SK-N-SH treated with all-trans-retinoic acid at 6 μM for 48 hours (cell line): Measurements from ENCODE around the gene SAMSN1.

Experiments
- ATAC-seq: fragments of 200-7000 bp; cut with Tn5 transposase; 3 replicates; pipeline ENCODE4 v1.9.1; 2020; ENCODE audit warnings: mild to moderate bottlenecking, moderate library complexity
- ARNTL ChIP-seq: fragments of 450-650 bp; formaldehyde crosslinking; IDR thresholded peaks from 2 replicates; pipeline ENCODE4 v1.5.0; 2020; ENCODE audit warnings: low read depth, mild to moderate bottlenecking, moderate library complexity, borderline replicate concordance
- BACH2 ChIP-seq: fragments of 250-450 bp; sonication (Bioruptor Pico); IDR thresholded peaks from 2 replicates; pipeline ENCODE4 v1.9.0; 2021; ENCODE audit warnings: mild to moderate bottlenecking, borderline replicate concordance
- CSDC2 ChIP-seq: fragments of 250-450 bp; sonication (Bioruptor Pico); IDR thresholded peaks from 2 replicates; pipeline ENCODE4 v1.5.0; 2020; ENCODE audit warnings: mild to moderate bottlenecking, moderate library complexity
- ESRRG ChIP-seq: fragments of 250-450 bp; sonication (Bioruptor Pico); IDR thresholded peaks from 2 replicates; pipeline ENCODE4 v1.6.1; 2021; ENCODE audit warnings: mild to moderate bottlenecking
- GLIS3 ChIP-seq: fragments of 250-450 bp; sonication (Bioruptor Pico); IDR thresholded peaks from 2 replicates; pipeline ENCODE4 v1.5.0; 2020; ENCODE audit warnings: mild to moderate bottlenecking, moderate library complexity
- ISL1 ChIP-seq: fragments of 250-450 bp; sonication (Bioruptor Pico); IDR thresholded peaks from 2 replicates; pipeline ENCODE4 v2.1.2; 2022; ENCODE audit warnings: mild to moderate bottlenecking, moderate library complexity
- OSR1 ChIP-seq: fragments of 250-450 bp; sonication (Bioruptor Pico); IDR thresholded peaks from 2 replicates; pipeline ENCODE4 v1.8.0; 2022; ENCODE audit warnings: moderate library complexity, mild to moderate bottlenecking, inconsistent platforms
- PPARA ChIP-seq: fragments of 250-450 bp; sonication (Bioruptor Pico); IDR thresholded peaks from 2 replicates; pipeline ENCODE4 v1.5.0; 2020; ENCODE audit warnings: mild to moderate bottlenecking, borderline replicate concordance
- RARB ChIP-seq: fragments of 250-450 bp; sonication (Bioruptor Pico); IDR thresholded peaks from 2 replicates; pipeline ENCODE4 v1.8.0; 2021; ENCODE audit warnings: mild to moderate bottlenecking, moderate library complexity
- SNAI2 ChIP-seq: fragments of 250-450 bp; sonication (Bioruptor Pico); IDR thresholded peaks from 2 replicates; pipeline ENCODE4 v1.5.0; 2020; ENCODE audit warnings: mild to moderate bottlenecking, moderate library complexity
- TCF4 ChIP-seq: fragments of 250-450 bp; sonication (Bioruptor Pico); IDR thresholded peaks from 2 replicates; pipeline ENCODE4 v1.8.0; 2021; ENCODE audit warnings: mild to moderate bottlenecking, moderate library complexity, borderline replicate concordance
- TOX ChIP-seq: fragments of 250-450 bp; sonication (Bioruptor Pico); IDR thresholded peaks from 2 replicates; pipeline ENCODE4 v1.8.0; 2021; ENCODE audit warnings: mild to moderate bottlenecking, moderate library complexity, borderline replicate concordance
- ZC3H10 ChIP-seq: fragments of 250-450 bp; sonication (Bioruptor Pico); IDR thresholded peaks from 2 replicates; pipeline ENCODE4 v1.5.1; 2021; ENCODE audit warnings: mild to moderate bottlenecking, moderate library complexity
- ZFP3 ChIP-seq: fragments of 250-450 bp; sonication (Bioruptor Pico); IDR thresholded peaks from 2 replicates; pipeline ENCODE4 v1.5.0; 2020; ENCODE audit warnings: mild to moderate bottlenecking, moderate library complexity
- ZFP30 ChIP-seq: fragments of 450-650 bp; formaldehyde crosslinking; IDR thresholded peaks from 2 replicates; pipeline ENCODE4 v1.5.0; 2022; ENCODE audit warnings: mild to moderate bottlenecking, moderate library complexity
- ZNF565 ChIP-seq: fragments of 450-650 bp; formaldehyde crosslinking; conservative IDR thresholded peaks from 2 replicates; pipeline ENCODE4 v1.5.0; 2020; ENCODE audit warnings: low read depth, mild to moderate bottlenecking, moderate library complexity
- ZNF70 ChIP-seq: fragments of 450-650 bp; formaldehyde crosslinking; IDR thresholded peaks from 2 replicates; pipeline ENCODE4 v1.5.0; 2020; ENCODE audit warnings: mild to moderate bottlenecking, moderate library complexity
- ZNF8 ChIP-seq: fragments of 450-650 bp; formaldehyde crosslinking; IDR thresholded peaks from 2 replicates; pipeline ENCODE4 v1.5.0; 2020; ENCODE audit warnings: mild to moderate bottlenecking, moderate library complexity
- TF ChIP-seq, protein P1 (sequence below): fragments of 250-450 bp; sonication (Bioruptor Pico); IDR thresholded peaks from 2 replicates; pipeline ENCODE4 v1.8.0; 2020; ENCODE audit warnings: mild to moderate bottlenecking, moderate library complexity, borderline replicate concordance
- TF ChIP-seq, protein P2 (sequence below): fragments of 250-450 bp; sonication (Bioruptor Pico); IDR thresholded peaks from 2 replicates; pipeline ENCODE4 v1.5.1; 2020; ENCODE audit warnings: low read depth, mild to moderate bottlenecking, moderate library complexity
- TF ChIP-seq, protein P3 (sequence below): fragments of 250-450 bp; sonication (Bioruptor Pico); IDR thresholded peaks from 2 replicates; pipeline ENCODE4 v1.5.1; 2021; ENCODE audit warnings: mild to moderate bottlenecking, moderate library complexity
- TF ChIP-seq, protein P4 (sequence below): fragments of 250-450 bp; sonication (Bioruptor Pico); IDR thresholded peaks from 2 replicates; pipeline ENCODE4 v1.5.0; 2020; ENCODE audit warnings: mild to moderate bottlenecking, moderate library complexity
- TF ChIP-seq, protein P5 (sequence below): fragments of 250-450 bp; sonication (Bioruptor Pico); IDR thresholded peaks from 2 replicates; pipeline ENCODE4 v1.8.0; 2021; ENCODE audit warnings: low read depth, mild to moderate bottlenecking, moderate library complexity, borderline replicate concordance

Gene SAMSN1

DNA sequence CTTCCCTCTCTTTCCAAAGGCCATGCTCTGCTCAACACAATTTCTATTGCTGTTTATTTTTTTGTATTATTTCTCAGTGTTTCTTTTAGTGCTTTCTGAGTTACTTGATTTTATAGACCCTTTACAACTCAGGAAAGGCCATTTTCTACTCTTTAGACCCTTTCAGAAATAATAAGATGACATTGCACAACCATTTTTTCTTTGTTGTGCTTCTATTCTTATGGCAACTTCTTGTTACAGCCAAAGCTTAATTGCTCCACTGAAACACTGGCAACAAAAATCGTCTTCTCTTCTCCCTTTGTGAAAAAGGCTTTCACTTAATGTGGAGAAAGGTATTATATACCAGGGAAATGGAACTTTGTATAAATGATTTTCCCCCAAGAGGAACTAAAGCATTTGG is 39.0 kb upstream of the SAMSN1 start:
- TF ChIP-seq ZFP3 (CRISPR knock-in tag) (no peak), GLIS3 (CRISPR knock-in tag) (no peak), ZNF70 (CRISPR knock-in tag) (no peak), ZC3H10 (CRISPR knock-in tag) (no peak), OSR1 (no peak), SNAI2 (no peak), ZNF8 (CRISPR knock-in tag) (no peak), ARNTL (no peak), TCF4 (no peak), RARB (CRISPR knock-in tag) (no peak), PPARA (CRISPR knock-in tag) (no peak), ISL1 (CRISPR knock-in tag) (no peak), CSDC2 (no peak), ZFP30 (CRISPR knock-in tag) (no peak)
- TF ChIP-seq, protein P1, sequence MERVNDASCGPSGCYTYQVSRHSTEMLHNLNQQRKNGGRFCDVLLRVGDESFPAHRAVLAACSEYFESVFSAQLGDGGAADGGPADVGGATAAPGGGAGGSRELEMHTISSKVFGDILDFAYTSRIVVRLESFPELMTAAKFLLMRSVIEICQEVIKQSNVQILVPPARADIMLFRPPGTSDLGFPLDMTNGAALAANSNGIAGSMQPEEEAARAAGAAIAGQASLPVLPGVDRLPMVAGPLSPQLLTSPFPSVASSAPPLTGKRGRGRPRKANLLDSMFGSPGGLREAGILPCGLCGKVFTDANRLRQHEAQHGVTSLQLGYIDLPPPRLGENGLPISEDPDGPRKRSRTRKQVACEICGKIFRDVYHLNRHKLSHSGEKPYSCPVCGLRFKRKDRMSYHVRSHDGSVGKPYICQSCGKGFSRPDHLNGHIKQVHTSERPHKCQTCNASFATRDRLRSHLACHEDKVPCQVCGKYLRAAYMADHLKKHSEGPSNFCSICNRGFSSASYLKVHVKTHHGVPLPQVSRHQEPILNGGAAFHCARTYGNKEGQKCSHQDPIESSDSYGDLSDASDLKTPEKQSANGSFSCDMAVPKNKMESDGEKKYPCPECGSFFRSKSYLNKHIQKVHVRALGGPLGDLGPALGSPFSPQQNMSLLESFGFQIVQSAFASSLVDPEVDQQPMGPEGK (CRISPR knock-in tag) = no peak
- TF ChIP-seq, protein P2, sequence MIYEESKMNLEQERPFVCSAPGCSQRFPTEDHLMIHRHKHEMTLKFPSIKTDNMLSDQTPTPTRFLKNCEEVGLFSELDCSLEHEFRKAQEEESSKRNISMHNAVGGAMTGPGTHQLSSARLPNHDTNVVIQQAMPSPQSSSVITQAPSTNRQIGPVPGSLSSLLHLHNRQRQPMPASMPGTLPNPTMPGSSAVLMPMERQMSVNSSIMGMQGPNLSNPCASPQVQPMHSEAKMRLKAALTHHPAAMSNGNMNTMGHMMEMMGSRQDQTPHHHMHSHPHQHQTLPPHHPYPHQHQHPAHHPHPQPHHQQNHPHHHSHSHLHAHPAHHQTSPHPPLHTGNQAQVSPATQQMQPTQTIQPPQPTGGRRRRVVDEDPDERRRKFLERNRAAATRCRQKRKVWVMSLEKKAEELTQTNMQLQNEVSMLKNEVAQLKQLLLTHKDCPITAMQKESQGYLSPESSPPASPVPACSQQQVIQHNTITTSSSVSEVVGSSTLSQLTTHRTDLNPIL (CRISPR knock-in tag) = no peak
- TF ChIP-seq, protein P3, sequence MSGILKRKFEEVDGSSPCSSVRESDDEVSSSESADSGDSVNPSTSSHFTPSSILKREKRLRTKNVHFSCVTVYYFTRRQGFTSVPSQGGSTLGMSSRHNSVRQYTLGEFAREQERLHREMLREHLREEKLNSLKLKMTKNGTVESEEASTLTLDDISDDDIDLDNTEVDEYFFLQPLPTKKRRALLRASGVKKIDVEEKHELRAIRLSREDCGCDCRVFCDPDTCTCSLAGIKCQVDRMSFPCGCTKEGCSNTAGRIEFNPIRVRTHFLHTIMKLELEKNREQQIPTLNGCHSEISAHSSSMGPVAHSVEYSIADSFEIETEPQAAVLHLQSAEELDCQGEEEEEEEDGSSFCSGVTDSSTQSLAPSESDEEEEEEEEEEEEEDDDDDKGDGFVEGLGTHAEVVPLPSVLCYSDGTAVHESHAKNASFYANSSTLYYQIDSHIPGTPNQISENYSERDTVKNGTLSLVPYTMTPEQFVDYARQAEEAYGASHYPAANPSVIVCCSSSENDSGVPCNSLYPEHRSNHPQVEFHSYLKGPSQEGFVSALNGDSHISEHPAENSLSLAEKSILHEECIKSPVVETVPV (CRISPR knock-in tag) = no peak
- TF ChIP-seq, all 23 proteins: peak for 0
- ATAC-seq = no peak

DNA sequence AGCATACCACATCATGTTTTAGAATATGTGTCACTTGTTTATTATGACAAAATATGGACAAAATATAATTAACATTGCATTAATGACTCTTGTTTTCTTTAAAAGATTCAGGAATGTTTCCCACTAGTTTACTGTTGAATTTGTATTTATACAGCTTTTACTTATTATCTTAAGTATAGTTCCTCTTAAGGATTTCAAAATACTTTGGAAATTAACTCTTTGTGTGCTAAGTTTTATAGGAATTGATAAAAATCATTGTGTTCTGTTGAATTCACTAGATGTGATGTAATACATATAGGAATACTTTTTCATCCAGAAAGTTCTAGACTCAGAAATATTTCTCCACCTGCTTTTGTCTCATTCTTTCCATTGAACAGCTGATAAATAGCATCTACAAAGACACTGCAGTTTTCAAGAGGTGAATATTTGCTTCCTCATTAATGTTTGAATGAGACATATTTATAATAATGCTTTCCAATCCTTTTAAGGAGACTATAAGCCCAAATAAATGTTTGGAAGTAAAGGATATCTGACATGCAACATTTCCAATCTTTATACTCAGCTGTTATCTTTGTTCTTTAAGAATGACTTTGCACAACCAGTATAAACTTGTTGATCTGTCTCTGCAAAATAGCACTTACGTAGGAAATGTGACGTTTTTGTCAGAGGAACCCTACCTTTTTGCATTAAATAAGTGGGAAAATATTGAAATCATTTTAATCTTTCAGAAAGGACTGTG is 38.4 kb upstream of the SAMSN1 start:
- no peak for TF ChIP-seq ESRRG (CRISPR knock-in tag)
- TF ChIP-seq, protein P3 (CRISPR knock-in tag) = no peak
- TF ChIP-seq, protein P4, sequence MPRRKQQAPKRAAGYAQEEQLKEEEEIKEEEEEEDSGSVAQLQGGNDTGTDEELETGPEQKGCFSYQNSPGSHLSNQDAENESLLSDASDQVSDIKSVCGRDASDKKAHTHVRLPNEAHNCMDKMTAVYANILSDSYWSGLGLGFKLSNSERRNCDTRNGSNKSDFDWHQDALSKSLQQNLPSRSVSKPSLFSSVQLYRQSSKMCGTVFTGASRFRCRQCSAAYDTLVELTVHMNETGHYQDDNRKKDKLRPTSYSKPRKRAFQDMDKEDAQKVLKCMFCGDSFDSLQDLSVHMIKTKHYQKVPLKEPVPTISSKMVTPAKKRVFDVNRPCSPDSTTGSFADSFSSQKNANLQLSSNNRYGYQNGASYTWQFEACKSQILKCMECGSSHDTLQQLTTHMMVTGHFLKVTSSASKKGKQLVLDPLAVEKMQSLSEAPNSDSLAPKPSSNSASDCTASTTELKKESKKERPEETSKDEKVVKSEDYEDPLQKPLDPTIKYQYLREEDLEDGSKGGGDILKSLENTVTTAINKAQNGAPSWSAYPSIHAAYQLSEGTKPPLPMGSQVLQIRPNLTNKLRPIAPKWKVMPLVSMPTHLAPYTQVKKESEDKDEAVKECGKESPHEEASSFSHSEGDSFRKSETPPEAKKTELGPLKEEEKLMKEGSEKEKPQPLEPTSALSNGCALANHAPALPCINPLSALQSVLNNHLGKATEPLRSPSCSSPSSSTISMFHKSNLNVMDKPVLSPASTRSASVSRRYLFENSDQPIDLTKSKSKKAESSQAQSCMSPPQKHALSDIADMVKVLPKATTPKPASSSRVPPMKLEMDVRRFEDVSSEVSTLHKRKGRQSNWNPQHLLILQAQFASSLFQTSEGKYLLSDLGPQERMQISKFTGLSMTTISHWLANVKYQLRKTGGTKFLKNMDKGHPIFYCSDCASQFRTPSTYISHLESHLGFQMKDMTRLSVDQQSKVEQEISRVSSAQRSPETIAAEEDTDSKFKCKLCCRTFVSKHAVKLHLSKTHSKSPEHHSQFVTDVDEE (CRISPR knock-in tag) = no peak
- no peak for TF ChIP-seq PPARA (CRISPR knock-in tag)
- TF ChIP-seq, protein P5, sequence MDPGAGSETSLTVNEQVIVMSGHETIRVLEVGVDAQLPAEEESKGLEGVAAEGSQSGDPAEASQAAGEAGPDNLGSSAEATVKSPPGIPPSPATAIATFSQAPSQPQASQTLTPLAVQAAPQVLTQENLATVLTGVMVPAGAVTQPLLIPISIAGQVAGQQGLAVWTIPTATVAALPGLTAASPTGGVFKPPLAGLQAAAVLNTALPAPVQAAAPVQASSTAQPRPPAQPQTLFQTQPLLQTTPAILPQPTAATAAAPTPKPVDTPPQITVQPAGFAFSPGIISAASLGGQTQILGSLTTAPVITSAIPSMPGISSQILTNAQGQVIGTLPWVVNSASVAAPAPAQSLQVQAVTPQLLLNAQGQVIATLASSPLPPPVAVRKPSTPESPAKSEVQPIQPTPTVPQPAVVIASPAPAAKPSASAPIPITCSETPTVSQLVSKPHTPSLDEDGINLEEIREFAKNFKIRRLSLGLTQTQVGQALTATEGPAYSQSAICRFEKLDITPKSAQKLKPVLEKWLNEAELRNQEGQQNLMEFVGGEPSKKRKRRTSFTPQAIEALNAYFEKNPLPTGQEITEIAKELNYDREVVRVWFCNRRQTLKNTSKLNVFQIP (CRISPR knock-in tag) = no peak
- TF ChIP-seq, protein P2 (CRISPR knock-in tag) = no peak
- TF ChIP-seq RARB (CRISPR knock-in tag) = no peak
- no peak for TF ChIP-seq TOX (CRISPR knock-in tag)
- TF ChIP-seq, protein P1 (CRISPR knock-in tag) = no peak
- no peak for TF ChIP-seq ZC3H10 (CRISPR knock-in tag)
- TF ChIP-seq SNAI2 = no peak
- TF ChIP-seq BACH2 (CRISPR knock-in tag) = no peak
- TF ChIP-seq TCF4 = no peak
- TF ChIP-seq ZFP3 (CRISPR knock-in tag) = no peak
- TF ChIP-seq OSR1 = no peak
- no peak for TF ChIP-seq ISL1 (CRISPR knock-in tag)
- TF ChIP-seq ZNF565 (CRISPR knock-in tag) = no peak
- TF ChIP-seq CSDC2 = no peak
- no peak for ATAC-seq
